Gastroesophageal sphincter (tissue), 3 donors: ENCODE results near the gene CCR1.

Source experiments
- CTCF ChIP-seq, 4 experiments: fragments of 200-600 bp in 2 of 4; fragments of 450-650 bp in 2 of 4; sonication (generic) in 1 of 4; IDR thresholded peaks; one replicate each; pipeline ENCODE4 v1.5.1; 2017 to 2019; ENCODE audit warnings: antibody characterized with exemption in 4 of 4, mild to moderate bottlenecking in 2 of 4, moderate library complexity in 2 of 4
- EP300 ChIP-seq: sonication (generic); formaldehyde crosslinking; IDR thresholded peaks from one replicate; pipeline ENCODE4 v1.6.1; 2017; ENCODE audit warnings: antibody characterized with exemption, mild to moderate bottlenecking
- POLR2A ChIP-seq, 2 donors: fragments of 450-650 bp; IDR thresholded peaks; one replicate each; pipeline ENCODE4 v1.6.1; 2017; ENCODE audit warnings: antibody characterized with exemption in 2 of 2, mild to moderate bottlenecking in 2 of 2, moderate library complexity in 1 of 2
- POLR2AphosphoS5 ChIP-seq: sonication (generic); formaldehyde crosslinking; IDR thresholded peaks from one replicate; pipeline ENCODE4 v1.6.1; 2017; ENCODE audit warnings: antibody characterized with exemption

GRCh38 chr3:46236294-46237054 is 28.4 kb upstream of the CCR1 start:
- no peak for TF ChIP-seq CTCF (IDR thresholded peaks at IDR 0.05)
- TF ChIP-seq EP300 = no peak
- no peak for TF ChIP-seq POLR2A (IDR thresholded peaks at IDR 0.05)
- TF ChIP-seq POLR2AphosphoS5 = no peak
